Stimulated activated CD8-positive, alpha-beta memory T cell treated with anti-CD3 and anti-CD28 coated beads, Interleukin-7, amount 100 ng/mL, for 4 hours (primary cell): Measurements from ENCODE around the gene ADAM21.
"Not testable (repeated sequence)": the region's sequence is repeated elsewhere in the genome, so short reads cannot be mapped to it uniquely, and the experiment has no call there.

Experiments
- DNase-seq, 2 donors: peaks; one replicate each; pipeline ENCODE4 v3.0.0-alpha.2; 2020; ENCODE audit warnings: low read depth in 2 of 2

ADAM21 gene

DNA sequence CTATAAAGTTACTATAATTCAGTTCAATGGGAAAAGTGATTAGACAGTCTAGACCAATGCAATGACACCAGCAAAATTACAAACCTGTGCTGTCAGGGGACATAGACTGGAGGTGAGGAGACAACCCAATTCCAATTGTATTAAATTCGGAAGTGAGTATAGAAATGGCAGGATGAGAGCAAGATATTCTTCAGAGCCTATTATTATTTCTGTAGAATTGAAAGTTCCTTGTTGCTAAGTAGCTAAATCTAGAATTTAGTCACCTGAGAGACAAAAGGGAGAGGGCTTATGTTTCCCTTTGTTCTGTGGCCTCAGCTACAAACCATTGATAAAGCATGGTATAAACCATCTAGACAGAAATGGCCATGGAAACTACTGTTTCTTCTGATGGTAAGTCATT is at the start of gene ADAM21:
Gene ADAM21, plus strand, starts transcription at position 301 of the 400 bp plus-strand sequence. CDS start 5,326 bp downstream, outside the sequence.
- DNase-seq = no peak

DNA sequence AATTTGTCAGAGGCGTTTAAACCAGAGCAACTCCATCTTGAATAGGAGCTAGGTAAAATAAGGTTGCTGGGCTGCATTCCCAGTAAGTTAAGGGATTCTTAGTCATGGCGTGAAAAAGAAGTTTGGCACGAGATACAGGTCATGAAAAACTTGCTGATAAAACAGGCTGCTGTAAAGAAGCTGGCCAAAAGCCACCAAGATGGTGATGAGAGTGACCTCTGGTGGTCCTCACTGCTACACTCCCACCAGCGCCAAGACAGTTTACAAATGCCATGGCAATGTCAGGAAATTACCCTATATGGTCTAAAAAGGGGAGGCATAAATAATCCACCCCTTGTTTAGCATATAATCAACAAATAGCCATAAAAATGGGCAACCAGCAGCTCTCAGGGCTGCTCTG is 48.6 kb upstream of the ADAM21 start:
- DNase-seq = not testable (repeated sequence)

DNA sequence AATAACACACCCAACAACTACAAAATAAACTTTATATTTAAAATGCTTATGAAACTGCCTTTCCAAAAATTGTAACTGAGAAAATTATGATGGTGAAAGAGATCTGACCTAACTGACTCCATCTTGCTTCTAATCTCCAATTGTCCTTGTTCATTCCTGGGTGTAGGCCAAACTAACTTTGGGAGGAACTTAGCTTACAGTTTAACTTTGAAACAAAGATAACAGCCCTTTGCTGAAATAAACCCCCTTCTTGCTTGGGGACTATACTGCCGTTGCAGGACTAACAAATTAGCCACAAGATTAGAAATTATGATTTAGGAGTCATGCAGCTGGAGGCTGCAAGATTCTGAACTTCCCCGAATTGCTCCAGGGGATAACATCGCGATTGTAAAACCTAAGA is 45.8 kb upstream of the ADAM21 start:
- DNase-seq = not testable (repeated sequence)

DNA sequence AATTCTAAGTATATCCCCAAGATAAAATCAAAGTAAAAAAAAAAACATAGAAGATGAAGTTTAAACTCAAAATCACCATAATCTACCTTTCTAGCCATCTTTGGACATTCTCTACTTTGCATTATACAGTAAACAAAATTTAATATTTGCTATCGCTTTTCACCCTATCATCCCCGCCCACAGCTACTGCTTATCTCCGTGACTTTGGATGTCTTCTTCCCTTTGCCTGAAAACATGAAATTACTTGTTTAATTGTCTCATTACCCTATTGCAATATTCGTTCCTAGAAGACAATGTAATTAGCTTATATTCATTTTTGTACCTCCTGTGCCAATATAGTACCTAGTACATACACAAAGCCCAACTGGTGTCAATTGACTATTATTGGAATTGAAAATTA is 44.4 kb upstream of the ADAM21 start:
- DNase-seq = no peak

DNA sequence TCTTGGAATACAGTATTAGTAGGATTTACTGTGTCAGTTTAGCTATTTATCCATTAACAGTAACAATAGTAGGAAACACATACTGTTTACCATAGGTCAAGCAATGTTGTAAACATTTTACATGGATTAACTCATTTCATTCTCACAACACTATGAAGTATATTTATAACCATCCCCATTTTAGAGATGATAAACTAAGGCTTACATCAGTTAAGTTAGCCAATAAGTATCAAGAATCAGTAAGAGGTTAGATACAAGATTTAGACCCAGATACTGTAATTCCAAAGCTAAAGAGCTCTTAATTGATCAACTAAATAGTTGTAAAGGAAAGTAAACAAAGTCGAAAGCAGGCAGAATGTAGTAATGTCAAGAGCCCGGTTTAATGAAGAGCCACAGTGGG is 36.2 kb upstream of the ADAM21 start:
- DNase-seq = no peak

DNA sequence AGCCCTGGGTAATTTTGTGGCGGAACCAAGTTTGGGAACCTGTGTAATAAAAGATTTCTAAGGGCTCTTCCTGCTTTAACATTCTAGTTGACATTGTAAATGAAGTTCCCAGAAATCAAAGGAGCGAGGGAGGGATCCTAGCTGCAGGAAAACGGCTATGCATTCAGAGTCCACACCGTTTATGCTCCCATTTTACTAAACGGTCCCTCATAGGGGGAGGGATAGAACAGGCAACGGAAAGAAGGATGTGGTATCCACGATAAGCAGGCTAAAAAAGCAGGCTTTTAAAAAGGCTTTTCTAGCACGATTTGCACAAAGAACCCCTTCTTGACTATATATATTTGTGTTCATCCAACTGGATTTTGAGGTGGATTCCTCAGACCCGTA is 35.6 kb upstream of the ADAM21 start:
- DNase-seq = no peak

DNA sequence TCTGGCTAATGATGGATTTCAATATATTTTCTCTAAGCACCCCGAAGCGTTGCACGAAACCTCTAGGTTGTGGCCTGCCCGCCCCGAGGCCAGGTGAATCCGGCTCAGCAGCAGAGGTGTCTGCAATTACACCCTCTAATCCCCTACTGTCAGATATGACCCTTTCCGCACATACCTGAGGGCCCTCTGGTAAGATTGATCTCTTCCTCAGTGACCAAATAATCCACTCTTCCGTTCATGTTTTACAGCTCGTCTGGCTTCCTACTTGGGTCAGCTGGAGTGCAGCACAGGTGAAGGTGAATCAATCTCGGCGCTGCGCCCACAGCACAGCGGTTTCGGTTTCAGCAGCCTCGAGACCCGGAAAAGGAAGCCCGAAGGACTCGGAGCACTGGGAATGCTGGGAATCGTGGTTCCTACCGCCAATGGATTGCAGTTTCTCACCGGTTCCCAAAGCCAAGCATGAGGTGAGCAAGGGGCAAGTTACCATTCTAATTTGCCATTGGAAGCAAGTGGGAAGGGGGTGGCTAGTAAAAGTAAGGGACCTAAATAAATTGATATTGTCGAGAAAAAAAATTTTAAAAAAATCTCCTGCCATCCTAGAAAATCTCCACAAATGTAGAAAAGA is 35.1 kb upstream of the ADAM21 start, which contains the start of gene SYNJ2BP:
Gene SYNJ2BP, minus strand, starts transcription at position 366 of the 625 bp plus-strand sequence. Its CDS starts 127 bp downstream, at position 239.
- DNase-seq = peak; percentile 41 to 53

DNA sequence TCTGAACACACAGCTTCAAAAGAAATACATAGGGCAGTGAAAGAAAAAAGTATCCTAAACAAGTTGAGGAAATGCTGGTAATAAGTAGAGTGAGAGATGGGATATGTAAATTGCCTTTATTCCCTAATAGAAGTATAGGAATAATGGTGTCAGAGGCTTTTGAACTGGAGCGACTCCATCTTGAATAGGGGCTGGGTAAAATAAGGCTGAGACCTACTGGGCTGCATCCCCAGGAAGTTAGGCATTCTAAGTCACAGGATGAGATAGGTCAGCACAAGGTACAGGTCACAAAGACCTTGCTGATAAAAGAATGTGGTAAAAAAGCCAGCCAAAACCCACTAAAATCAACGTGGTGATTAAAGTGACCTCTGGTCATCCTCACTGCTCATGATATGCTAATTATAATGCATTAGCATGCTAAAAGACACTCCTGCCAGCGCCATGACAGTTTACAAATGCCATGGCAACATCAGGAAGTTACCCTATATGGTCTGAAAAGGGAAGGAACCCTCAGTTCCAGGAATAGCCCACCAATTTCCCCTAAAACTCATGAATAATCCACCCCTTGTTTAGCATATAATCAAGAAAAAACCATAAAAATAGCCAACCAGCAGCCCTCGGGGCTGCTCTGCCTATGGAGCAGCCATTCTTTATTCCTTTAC is 32.6 kb upstream of the ADAM21 start:
- DNase-seq = not testable (repeated sequence)

DNA sequence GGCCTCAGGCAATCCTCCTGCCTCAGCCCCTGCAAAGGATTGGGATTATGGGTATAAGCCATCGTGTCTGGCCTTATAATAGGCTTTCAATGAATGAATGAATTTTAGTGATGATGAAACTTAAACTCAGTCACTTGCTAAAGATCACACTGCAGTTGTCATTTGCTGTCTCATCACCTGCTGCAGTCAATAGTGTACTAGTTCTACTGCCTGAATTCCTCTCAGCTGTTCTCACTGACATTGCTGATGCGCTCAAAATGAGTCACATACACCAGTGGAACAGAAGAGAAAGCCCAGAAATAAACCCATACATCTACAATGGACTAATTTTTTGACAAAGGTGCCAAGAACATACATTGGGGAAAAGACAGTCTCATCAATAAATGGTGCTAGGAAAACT is 29.4 kb upstream of the ADAM21 start:
- DNase-seq = no peak

DNA sequence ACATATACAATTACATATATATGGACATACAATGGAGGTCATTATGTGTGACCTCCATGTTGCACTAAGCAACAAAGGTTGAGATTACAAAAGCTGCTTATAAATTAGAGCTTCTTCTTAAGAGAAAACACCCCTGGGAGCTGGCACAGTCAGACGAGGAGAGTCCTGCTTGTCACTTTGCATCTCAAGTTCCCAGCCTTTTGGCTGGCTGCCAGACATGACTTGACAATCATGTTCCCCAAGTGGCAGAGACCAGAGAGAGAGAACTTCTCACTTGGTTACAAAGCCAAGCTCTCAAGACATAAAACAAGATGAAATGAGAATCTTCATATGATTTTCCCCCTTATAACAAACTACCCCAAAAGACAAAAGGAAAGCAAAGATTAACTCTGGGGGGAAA is 26.6 kb upstream of the ADAM21 start:
- DNase-seq = no peak

DNA sequence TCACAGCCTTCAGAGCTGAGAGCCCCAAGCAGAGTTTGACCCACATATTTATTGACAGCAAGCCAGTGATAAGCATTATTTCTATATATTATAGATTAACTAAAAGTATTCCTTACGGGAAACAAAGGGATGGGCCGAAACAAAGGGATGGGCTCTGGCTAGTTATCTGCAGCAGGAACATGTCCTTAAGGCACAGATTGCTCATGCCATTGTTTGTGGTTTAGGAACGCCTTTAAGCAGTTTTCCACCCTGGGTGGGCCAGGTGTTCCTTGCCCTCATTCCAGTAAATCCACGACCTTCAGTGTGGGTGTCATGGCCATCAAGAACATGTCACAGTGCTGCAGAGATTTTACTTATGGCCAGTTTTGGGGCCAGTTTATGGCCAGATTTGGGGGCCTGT is 25.4 kb upstream of the ADAM21 start:
- not testable (repeated sequence) for DNase-seq

DNA sequence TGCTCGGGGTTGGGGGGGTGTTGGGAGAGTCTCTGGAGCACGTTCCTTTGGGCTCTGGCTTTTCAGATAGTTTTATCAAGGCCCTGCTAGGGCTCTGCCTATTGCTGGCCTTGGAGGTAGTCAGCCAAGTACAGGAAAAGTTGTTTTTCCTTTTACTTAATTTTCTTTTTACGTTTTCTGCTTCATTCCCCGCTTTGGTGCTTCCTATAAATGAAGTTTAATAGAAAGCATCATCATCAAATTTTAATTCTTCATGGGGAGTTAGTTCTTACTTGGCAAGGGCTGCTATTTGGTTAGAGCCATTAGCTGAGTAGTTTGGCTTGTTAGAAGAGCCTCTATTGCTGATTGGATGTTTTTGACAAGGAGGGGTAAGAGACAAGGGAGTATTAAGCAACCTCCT is 15.1 kb upstream of the ADAM21 start:
- DNase-seq = no peak

DNA sequence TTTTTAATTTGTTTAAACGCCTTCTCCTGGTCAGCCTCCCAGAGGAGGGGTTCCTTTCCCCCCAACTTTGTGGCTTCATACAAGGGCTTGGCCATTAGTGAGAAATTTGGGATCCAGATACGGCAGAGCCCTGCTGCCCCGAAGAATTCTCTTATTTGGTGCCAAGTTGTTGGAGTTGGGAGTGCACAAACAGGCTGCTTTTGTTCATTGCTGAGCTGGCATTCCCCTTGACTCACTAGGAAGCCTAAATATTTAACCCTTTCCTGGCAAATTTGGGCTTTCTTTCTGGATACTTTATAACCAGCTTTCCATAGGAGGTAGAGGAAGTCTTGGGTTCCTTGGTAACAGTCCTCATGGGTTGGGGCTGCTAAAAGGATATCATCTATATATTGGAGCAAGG is 10.3 kb upstream of the ADAM21 start:
- no peak for DNase-seq

DNA sequence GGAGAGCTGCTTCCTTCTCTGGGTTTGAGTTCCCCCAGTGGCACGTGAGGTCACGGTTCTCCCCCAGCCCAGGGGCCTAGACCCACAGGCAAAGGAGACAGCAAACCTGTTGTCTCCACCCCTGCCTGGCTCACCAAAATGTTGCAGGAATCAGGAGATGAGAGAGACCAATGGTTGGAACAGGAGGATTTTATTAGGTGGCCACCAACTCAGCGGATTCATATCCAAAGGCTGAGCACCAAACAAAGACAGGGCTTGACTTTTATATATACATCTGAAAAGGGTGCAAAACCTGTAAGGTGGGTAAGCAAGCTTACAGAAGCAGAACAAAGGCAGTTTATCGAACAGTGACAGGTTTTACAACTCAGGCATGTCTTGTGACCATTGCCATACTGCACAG is 9.2 kb upstream of the ADAM21 start:
- DNase-seq = no peak

DNA sequence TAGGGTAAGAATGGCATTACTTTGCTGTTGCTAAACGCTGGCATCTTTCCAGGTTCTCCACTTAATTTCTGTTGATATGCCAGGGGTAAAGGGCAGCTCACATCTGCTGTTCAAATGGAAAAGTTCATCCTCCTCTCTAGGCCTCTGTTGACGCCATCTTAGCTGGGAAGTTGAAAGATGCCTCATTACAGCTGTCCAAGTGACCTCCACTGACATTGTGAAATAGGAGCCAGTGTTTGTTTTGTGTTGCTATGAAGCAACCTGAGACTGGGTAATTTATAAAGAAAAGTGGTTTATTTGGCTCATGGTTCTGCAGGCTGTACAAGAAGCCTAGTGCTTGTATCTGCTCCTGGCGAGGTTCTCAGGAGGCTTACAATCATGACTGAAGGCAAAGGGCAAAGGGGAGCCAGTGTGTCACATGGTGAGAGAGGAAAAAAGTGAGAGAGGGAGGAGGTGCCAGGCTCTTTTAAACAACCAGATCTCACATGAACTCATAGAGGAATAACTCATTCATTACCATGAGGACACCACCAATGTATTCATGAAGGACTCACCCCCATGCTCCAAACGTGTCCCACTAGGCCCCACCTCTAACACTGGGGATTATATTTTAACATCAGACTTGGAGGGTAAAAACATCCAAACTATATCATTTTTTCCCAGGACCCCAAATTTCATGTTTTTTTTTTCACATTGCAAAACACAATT is 3.2 kb upstream of the ADAM21 start:
- DNase-seq = no peak

DNA sequence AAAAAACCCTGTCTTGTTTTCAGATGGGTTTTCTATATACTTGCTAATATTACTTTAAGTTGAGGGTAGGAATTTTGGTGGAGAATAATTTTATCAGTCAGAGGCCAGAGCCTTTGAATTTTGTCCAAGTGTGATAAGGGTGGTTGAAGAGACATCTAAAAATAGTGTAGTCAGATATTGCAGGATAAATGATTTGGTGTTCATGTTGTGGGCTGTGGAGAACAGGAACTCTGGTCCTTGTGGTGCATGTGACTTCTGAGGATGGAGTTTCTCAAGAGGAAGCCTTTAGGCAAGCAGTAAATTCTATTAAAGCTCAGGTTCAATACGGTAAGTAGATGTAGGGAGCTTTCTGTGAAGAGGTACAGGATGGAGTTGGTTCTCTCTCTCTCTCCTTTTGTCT is 2.8 kb downstream of the ADAM21 start:
- no peak for DNase-seq

DNA sequence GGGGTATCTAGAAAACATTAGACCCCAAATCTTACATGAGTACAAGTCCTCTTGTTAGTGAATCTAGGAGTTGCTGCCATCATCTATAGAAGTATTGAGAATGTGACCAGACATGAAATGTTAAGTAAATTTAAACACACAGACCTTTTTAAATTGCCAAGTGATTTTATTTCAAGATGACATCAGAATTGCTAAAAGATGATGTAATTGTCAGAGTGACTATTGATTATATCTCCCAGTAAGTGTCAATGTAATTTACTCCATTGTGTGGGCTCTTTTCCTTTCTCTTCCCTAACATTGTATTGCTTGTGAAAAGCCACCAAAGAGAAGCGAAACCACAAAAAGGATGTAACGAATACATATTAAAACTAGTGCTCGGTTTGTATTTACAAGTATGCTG is 16.8 kb downstream of the ADAM21 start:
- DNase-seq = no peak

DNA sequence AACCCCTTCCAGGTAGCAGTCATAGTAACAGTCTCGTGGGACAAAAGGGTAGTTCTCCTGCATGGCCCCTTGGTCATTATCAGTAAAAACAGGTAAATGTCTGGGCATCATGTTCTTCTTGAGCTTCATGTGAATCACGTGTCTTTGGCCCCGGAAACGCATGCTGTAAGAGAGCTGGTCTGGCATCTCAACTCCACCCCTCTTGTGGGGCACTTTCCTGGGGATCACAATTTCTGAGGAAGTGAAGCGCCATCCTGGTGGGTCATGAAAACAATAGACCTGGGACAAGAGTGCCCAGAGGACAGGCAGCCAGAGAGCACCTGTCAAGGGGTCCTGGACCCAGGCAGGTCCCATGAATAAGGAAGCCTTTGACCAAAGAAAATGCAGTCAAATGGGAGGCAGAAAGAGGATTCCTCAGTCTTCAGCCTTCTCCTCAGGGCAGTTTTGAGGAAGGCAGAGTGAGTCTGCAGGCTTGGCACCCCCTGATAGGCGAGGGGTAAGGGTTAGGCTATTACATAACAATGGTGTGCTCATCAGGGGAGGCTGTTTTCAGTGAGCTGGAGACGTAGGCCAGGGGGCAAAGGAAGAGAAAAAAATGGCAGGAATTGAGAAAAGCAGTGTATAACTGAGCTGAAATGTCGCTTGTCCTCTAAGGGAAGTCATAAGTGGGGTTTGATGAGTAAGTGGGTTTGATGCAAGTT is 19.0 kb downstream of the ADAM21 start:
- DNase-seq = not testable (repeated sequence)

DNA sequence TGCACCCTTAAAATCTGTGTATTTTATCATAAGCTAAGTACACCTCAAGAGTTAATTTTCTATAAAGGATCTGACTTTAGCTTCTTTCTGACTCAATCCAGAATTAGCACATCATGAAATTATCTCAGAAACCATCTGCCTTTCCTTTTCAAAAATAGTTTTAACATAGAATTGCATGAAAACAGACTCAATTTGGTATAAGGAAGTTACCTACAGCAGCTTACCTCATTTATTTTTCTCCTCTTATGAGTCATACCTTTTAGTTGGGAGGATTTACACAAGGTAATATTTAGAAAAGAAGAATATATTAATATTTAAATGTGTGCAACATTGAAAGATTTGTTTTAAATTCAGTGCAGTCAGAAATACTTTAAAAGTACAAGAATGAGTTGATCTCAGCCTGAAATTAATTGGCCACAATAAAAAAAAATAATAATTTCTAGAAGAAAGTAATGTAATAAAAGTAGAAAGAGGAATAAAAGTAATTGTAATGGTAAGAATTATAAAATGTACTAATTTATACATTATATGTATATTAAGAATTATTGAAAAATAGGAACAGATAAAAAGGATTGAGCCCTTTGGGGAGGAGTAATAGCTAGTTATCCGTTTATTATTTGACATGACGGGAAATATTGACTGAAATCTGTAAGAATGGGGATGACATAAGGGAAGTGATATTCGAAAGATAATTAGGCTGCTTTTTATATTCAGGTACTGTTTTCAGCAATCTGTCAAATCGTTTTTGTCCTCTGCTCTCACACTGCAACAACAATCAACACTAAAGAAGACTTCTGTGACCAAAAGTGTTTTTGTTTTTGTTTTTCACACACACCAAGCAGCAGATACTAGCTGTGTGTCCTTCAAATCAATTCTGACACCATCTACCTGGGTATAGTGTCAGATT is 20.5 kb downstream of the ADAM21 start:
- no peak for DNase-seq

DNA sequence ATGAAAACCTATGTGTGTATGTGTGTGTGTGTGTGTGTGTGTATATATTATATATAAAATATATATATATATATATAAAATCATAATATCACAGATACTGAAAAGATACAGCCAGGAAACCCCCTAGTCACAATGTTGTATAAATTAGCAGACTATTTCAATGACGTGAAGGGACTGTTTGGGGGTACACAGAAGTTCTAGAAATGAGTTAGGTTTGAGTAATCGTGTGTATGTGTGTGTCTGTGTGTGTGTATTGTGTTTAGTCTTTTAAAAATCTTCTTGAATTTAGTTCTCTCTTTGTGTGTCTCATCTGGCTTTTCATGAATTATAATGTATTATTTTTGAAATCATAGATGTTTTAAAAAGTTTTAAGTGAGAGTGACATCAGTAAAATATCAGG is 21.9 kb downstream of the ADAM21 start:
- DNase-seq = no peak

DNA sequence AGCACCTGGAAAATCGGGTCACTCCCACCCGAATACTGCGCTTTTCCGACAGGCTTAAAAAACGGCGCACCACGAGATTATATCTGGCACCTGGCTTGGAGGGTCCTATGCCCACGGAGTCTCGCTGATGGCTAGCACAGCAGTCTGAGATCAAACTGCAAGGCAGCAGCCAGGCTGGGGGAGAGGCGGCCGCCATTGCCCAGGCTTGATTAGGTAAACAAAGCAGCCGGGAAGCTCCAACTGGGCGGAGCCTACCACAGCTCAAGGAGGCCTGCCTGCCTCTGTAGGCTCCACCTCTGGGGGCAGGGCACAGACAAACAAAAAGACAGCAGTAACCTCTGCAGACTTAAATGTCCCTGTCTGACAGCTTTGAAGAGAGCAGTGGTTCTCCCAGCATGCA is 23.5 kb downstream of the ADAM21 start:
- DNase-seq = not testable (repeated sequence)
